ENCODE data around the gene LYSET. TPM values are rescaled to one million over a fixed set of nuclear protein-coding genes. Genes with fewer than 3 reads are reported as not detected.

LYSET gene
- total RNA-seq, 2 donors from 2014 or later: 25.0 to 27.9 TPM

GRCh38 chr14:93212432-93212831 is 27.3 kb downstream of the LYSET start:
- Mint-ChIP-seq H3K27me3 (ENCODE audit: insufficient read depth) (no peaks in the 10 kb centered on the region), H3K27ac (no peak overlapping the region), H3K9me3 (no peaks in the 10 kb centered on the region), H3K36me3 (ENCODE audit: low read depth) (peaks cover 31% of the 10 kb centered on the region), H3K4me3 (no peak overlapping the region), H3K4me1 (peaks cover 4% of the 10 kb centered on the region)
- H3K27me3 ChIP-seq (ENCODE audit: control insufficient read depth, insufficient read depth, low read length, poor library complexity, severe bottlenecking): no peaks in the 10 kb centered on the region
- no peak for DNase-seq
- WGBS, 2 experiments (ENCODE audit: insufficient coverage in 1 of 2, insufficient read length in 1 of 2): 87 to 89% methylated on average over 3 of the region's 3 CpGs
- no peak overlapping the region for H3K9ac ChIP-seq (ENCODE audit: extremely low read depth, low read length, poor library complexity, severe bottlenecking)
- H3K4me3 ChIP-seq (ENCODE audit: low read length): no peak overlapping the region
- no peaks in the 10 kb centered on the region for H3K9me3 ChIP-seq (ENCODE audit: control insufficient read depth, low read length)
- no peak overlapping the region for H3K27ac ChIP-seq (ENCODE audit: low read depth, low read length)
- TF ChIP-seq CTCF (conservative IDR thresholded peaks at IDR 0.05): no peak
- H3K4me1 ChIP-seq (ENCODE audit: control insufficient read depth, insufficient read depth, low read length): no peaks in the 10 kb centered on the region
- peaks cover 42% of the 10 kb centered on the region for H3K36me3 ChIP-seq (ENCODE audit: control insufficient read depth, insufficient read depth, low read length)

- no peak overlapping the region for H3K4me3 Mint-ChIP-seq
- H3K27me3 Mint-ChIP-seq (ENCODE audit: insufficient read depth): no peaks in the 10 kb centered on the region
- no peak for TF ChIP-seq CTCF (conservative IDR thresholded peaks at IDR 0.05)
- Histone ChIP-seq H3K27me3 (ENCODE audit: control insufficient read depth, insufficient read depth, low read length, poor library complexity, severe bottlenecking) (no peaks in the 10 kb centered on the region), H3K9me3 (ENCODE audit: control insufficient read depth, low read length) (no peaks in the 10 kb centered on the region), H3K27ac (ENCODE audit: low read depth, low read length) (no peak overlapping the region), H3K9ac (ENCODE audit: extremely low read depth, low read length, poor library complexity, severe bottlenecking) (no peak overlapping the region), H3K4me3 (ENCODE audit: low read length) (no peak overlapping the region), H3K36me3 (ENCODE audit: control insufficient read depth, insufficient read depth, low read length) (peaks cover 49% of the 10 kb centered on the region), H3K4me1 (ENCODE audit: control insufficient read depth, insufficient read depth, low read length) (no peaks in the 10 kb centered on the region)
- H3K27ac Mint-ChIP-seq: no peak overlapping the region
- H3K36me3 Mint-ChIP-seq (ENCODE audit: low read depth): peaks cover 38% of the 10 kb centered on the region
- 97% methylated on average over 2 of the region's 2 CpGs; no CpG with 5 or more reads in 1 of the 2 experiments for whole genome bisulfite sequencing, 2 experiments (ENCODE audit: insufficient coverage in 1 of 2, insufficient read length in 1 of 2)
- no peaks in the 10 kb centered on the region for H3K9me3 Mint-ChIP-seq
- H3K4me1 Mint-ChIP-seq: no peaks in the 10 kb centered on the region
- no peak for DNase-seq
Observed at GRCh38 chr14:93214598-93214997, 29.5 kb downstream of the LYSET start.

GRCh38 chr14:93219103-93219726 is 34.1 kb downstream of the LYSET start:
- Histone ChIP-seq H3K27ac (ENCODE audit: low read depth, low read length) (no peak overlapping the region), H3K9ac (ENCODE audit: extremely low read depth, low read length, poor library complexity, severe bottlenecking) (no peak overlapping the region), H3K4me3 (ENCODE audit: low read length) (no peak overlapping the region), H3K9me3 (ENCODE audit: control insufficient read depth, low read length) (no peaks in the 10 kb centered on the region), H3K4me1 (ENCODE audit: control insufficient read depth, insufficient read depth, low read length) (no peaks in the 10 kb centered on the region), H3K27me3 (ENCODE audit: control insufficient read depth, insufficient read depth, low read length, poor library complexity, severe bottlenecking) (no peaks in the 10 kb centered on the region), H3K36me3 (ENCODE audit: control insufficient read depth, insufficient read depth, low read length) (peaks cover 46% of the 10 kb centered on the region)
- TF ChIP-seq CTCF (conservative IDR thresholded peaks at IDR 0.05): peak; percentile 86
- Mint-ChIP-seq H3K4me3 (no peak overlapping the region), H3K4me1 (no peaks in the 10 kb centered on the region), H3K9me3 (no peaks in the 10 kb centered on the region), H3K27ac (no peak overlapping the region), H3K27me3 (ENCODE audit: insufficient read depth) (no peaks in the 10 kb centered on the region), H3K36me3 (ENCODE audit: low read depth) (peaks cover 47% of the 10 kb centered on the region)
- peak; percentile 70 for DNase-seq
- 85 to 90% methylated on average over 3 of the region's 3 CpGs for WGBS, 2 experiments (ENCODE audit: insufficient coverage in 1 of 2, insufficient read length in 1 of 2)
